ENCODE results near the gene SNORC. TPM values are rescaled to one million over a fixed set of nuclear protein-coding genes. Genes with fewer than 3 reads are reported as not detected.

Gene SNORC
- total and polyA plus RNA-seq, 9 of the 15 experiments (the other 6 are each of a cell fraction or from before 2014, with no cell fraction given) = 0.14 to 2.5 (median 0.72) TPM; not detected in 2

GRCh38 chr2:232870766-232871371, 805 bp downstream of the SNORC start:
- H3K9me3 ChIP-seq (replicated peaks; ENCODE audit: control insufficient read depth, insufficient read depth, low read depth, low read length) = no peaks in the 10 kb centered on the region
- no peak for DNase-seq (ENCODE audit: extremely low read depth in 1 of 4, low spot score in 3 of 4)
- H3K27ac ChIP-seq (ENCODE audit: extremely low read depth, low read depth, low read length) = no peak overlapping the region
- FAIRE-seq = no peak
- BruUV-seq (replicated peaks) = no TSS peak
- H3K4me3 ChIP-seq = no peak overlapping the region
- no peak for ATAC-seq
- ChIA-PET CTCF (ENCODE audit: low intra/inter-chr PET ratio) (no interaction called here), POLR2A (interaction anchor here (0.7 to 1.4 kb wide), 3 partner anchors 9 to 957 kb away, joined by 3 to 4 read pairs (median 3); no protein-coding TSS in a partner anchor)
- WGBS (ENCODE audit: insufficient coverage, low coverage, missing lambda C conversion rate) = 27% methylated on average over 9 of the region's 17 CpGs
- H3K4me2 ChIP-seq (ENCODE audit: insufficient read depth, low read length) = no peak overlapping the region
- H3K9ac ChIP-seq (ENCODE audit: insufficient read depth in 1 of 2, low read depth in 2 of 2, low read length in 2 of 2) = no peak overlapping the region
- H3K27me3 ChIP-seq (ENCODE audit: control insufficient read depth in 2 of 2, insufficient read depth in 2 of 2, low read length in 2 of 2) = no peaks in the 10 kb centered on the region
- H3K36me3 ChIP-seq (ENCODE audit: control insufficient read depth, insufficient read depth, low read length) = no peaks in the 10 kb centered on the region
- H3K79me2 ChIP-seq (ENCODE audit: control insufficient read depth, insufficient read depth, low read length) = no peaks in the 10 kb centered on the region
- H3K9me1 ChIP-seq (ENCODE audit: control insufficient read depth, insufficient read depth, low read length) = no peaks in the 10 kb centered on the region
- in situ Hi-C loops (cut with MboI) = no loop called here
- H4K20me1 ChIP-seq (replicated peaks; ENCODE audit: control insufficient read depth, insufficient read depth, low read length) = no peaks in the 10 kb centered on the region
- H3K4me1 ChIP-seq (replicated peaks in 1 of 2; ENCODE audit: control insufficient read depth in 2 of 2, insufficient read depth in 2 of 2, low read length in 2 of 2) = peaks cover 2 to 17% of the 10 kb centered on the region in 2 experiments; a peak in 3 of 5 replicates
- intact Hi-C loops (cut with micrococcal nuclease) = no loop called here
- H2AFZ ChIP-seq (ENCODE audit: low read depth, low read length) = no peak overlapping the region
- TF ChIP-seq ELK3 (CRISPR knock-in tag; IDR thresholded peaks at IDR 0.05) (no peak), BMI1 (IDR thresholded peaks at IDR 0.05; ENCODE audit: low read length) (no peak), BHLHE40 (IDR thresholded peaks at IDR 0.05; ENCODE audit: low read length) (no peak), CBX2 (IDR thresholded peaks at IDR 0.05; ENCODE audit: insufficient read depth, low read length, poor library complexity, severe bottlenecking) (no peak), MAZ (CRISPR knock-in tag; conservative IDR thresholded peaks at IDR 0.05 in 1 of 2, IDR thresholded peaks at IDR 0.05 in 1 of 2) (no peak), ZNF277 (CRISPR knock-in tag; IDR thresholded peaks at IDR 0.05; ENCODE audit: borderline replicate concordance) (no peak), ZNF778 (CRISPR knock-in tag; IDR thresholded peaks at IDR 0.05) (no peak)
- TF ChIP-seq, protein P1, sequence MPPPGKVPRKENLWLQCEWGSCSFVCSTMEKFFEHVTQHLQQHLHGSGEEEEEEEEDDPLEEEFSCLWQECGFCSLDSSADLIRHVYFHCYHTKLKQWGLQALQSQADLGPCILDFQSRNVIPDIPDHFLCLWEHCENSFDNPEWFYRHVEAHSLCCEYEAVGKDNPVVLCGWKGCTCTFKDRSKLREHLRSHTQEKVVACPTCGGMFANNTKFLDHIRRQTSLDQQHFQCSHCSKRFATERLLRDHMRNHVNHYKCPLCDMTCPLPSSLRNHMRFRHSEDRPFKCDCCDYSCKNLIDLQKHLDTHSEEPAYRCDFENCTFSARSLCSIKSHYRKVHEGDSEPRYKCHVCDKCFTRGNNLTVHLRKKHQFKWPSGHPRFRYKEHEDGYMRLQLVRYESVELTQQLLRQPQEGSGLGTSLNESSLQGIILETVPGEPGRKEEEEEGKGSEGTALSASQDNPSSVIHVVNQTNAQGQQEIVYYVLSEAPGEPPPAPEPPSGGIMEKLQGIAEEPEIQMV (tag; conservative IDR thresholded peaks at IDR 0.05; ENCODE audit: low read depth) = no peak
- TF ChIP-seq, protein P2, sequence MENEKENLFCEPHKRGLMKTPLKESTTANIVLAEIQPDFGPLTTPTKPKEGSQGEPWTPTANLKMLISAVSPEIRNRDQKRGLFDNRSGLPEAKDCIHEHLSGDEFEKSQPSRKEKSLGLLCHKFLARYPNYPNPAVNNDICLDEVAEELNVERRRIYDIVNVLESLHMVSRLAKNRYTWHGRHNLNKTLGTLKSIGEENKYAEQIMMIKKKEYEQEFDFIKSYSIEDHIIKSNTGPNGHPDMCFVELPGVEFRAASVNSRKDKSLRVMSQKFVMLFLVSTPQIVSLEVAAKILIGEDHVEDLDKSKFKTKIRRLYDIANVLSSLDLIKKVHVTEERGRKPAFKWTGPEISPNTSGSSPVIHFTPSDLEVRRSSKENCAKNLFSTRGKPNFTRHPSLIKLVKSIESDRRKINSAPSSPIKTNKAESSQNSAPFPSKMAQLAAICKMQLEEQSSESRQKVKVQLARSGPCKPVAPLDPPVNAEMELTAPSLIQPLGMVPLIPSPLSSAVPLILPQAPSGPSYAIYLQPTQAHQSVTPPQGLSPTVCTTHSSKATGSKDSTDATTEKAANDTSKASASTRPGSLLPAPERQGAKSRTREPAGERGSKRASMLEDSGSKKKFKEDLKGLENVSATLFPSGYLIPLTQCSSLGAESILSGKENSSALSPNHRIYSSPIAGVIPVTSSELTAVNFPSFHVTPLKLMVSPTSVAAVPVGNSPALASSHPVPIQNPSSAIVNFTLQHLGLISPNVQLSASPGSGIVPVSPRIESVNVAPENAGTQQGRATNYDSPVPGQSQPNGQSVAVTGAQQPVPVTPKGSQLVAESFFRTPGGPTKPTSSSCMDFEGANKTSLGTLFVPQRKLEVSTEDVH (IDR thresholded peaks at IDR 0.05; ENCODE audit: low read depth, partially characterized antibody) = no peak
- TF ChIP-seq, protein P3, sequence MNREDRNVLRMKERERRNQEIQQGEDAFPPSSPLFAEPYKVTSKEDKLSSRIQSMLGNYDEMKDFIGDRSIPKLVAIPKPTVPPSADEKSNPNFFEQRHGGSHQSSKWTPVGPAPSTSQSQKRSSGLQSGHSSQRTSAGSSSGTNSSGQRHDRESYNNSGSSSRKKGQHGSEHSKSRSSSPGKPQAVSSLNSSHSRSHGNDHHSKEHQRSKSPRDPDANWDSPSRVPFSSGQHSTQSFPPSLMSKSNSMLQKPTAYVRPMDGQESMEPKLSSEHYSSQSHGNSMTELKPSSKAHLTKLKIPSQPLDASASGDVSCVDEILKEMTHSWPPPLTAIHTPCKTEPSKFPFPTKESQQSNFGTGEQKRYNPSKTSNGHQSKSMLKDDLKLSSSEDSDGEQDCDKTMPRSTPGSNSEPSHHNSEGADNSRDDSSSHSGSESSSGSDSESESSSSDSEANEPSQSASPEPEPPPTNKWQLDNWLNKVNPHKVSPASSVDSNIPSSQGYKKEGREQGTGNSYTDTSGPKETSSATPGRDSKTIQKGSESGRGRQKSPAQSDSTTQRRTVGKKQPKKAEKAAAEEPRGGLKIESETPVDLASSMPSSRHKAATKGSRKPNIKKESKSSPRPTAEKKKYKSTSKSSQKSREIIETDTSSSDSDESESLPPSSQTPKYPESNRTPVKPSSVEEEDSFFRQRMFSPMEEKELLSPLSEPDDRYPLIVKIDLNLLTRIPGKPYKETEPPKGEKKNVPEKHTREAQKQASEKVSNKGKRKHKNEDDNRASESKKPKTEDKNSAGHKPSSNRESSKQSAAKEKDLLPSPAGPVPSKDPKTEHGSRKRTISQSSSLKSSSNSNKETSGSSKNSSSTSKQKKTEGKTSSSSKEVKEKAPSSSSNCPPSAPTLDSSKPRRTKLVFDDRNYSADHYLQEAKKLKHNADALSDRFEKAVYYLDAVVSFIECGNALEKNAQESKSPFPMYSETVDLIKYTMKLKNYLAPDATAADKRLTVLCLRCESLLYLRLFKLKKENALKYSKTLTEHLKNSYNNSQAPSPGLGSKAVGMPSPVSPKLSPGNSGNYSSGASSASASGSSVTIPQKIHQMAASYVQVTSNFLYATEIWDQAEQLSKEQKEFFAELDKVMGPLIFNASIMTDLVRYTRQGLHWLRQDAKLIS (CRISPR knock-in tag; IDR thresholded peaks at IDR 0.05) = no peak
